CD4-positive, alpha-beta T cell treated with Interleukin-4 for 1 hour (primary cell): ENCODE measurements around the gene MAZ.
A peak's percentile ranks its signal among the peaks of the same experiment; 100 is the strongest.

Source experiments
- DNase-seq, 2 donors: peaks; one replicate each; pipeline ENCODE4 v3.0.0-alpha.2; 2020 to 2022

The MAZ gene

DNA sequence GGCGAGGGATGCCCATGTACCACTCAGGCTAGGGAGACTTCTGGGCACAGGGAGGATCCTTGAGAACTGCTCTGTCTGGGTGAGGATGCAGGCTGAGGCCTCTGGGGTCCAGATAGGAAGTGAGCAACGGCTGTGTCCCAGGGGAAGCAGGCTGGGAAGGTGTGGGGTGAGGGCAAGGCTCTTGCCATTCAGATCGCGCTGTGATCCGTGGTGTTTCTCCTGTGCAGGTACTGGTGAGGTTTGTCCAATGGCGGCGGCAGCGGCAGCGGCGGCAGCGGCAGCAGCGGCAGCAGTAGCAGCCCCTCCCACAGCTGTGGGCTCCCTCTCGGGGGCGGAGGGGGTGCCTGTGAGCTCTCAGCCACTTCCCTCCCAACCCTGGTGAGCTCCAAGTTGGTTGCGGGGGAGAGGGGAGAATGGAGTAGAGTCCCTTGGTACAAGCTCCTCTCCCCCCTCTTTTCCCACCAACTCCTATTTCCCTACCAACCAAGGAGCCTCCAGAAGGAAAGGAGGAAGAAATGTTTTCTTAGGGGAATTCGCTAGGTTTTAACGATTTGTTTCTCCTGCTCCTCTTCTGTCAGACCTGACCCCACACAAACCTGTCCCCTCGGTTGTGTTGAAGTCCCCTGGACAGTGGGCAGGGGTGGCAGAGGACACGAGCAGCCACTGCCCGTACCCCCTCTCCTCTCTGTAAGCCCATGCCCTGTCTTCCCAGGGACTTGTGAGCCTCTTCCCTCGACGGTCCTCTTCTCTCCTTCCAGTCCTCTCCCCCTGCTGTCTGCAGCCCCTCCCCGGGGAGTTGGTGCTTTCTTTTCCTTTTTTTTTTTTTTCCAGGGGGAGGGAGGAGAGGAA, 3.7 kb downstream of the MAZ start:
- peak in 1 of 2 donors; percentile 62 for DNase-seq

DNA sequence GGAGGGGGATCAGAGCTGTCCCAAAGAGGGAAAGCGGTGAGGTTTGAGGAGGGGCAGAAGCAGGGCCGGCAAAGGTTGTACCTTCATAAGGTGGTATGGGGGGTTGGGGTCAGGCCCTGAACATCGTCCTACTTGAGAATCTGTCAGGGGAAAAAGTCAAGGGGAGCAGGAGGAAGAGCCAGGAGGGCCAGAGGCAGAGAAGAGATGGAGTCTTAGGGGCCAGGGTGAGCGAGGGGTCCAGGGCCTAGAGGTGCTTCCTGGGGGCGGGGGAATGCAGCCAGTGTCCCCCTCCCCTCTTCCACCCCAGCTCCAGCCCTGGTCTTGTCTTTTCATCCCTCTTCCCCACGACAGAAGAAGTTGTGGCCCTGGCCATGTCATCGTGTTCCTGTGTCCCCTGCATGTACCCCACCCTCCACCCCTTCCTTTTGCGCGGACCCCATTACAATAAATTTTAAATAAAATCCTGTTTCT, 4.4 kb downstream of the MAZ start:
- DNase-seq, result no peak

DNA sequence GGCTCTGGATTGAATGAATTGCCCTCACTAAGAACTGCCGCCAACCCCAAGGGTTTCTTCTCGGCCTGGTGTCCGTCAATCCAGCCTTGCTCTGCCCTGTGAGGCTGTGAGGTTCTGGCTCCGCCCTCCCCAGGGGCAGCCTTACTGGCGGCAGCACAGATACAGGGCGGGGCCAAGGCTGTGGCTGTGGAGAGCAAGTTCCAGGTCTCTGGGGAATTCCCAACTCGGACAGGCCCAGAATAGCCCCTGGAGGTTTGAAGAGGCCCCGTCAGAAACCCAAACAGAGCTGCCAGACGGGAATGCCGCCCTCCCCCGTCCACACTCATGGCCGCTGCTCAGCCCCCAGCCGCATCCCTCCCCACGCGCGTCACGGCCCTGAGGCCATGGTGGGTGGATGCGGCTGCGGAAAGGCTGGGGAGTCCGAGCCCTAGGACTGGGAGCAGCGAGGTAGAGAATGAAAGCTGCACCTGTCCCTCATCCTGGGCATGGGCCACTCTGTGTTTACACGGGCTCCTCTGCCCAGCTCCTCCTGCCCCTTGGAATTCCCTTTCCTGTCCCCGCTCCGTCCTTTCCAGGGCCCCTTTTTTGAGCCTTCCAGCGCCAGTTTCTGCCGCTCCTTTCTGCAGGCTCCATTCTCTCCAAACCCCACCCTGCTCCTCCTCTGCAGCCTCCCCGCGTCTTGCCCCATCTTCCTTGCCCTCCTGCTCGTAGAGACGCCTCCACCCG, 5.0 kb downstream of the MAZ start:
- DNase-seq, result peak; percentile 82 to 85

DNA sequence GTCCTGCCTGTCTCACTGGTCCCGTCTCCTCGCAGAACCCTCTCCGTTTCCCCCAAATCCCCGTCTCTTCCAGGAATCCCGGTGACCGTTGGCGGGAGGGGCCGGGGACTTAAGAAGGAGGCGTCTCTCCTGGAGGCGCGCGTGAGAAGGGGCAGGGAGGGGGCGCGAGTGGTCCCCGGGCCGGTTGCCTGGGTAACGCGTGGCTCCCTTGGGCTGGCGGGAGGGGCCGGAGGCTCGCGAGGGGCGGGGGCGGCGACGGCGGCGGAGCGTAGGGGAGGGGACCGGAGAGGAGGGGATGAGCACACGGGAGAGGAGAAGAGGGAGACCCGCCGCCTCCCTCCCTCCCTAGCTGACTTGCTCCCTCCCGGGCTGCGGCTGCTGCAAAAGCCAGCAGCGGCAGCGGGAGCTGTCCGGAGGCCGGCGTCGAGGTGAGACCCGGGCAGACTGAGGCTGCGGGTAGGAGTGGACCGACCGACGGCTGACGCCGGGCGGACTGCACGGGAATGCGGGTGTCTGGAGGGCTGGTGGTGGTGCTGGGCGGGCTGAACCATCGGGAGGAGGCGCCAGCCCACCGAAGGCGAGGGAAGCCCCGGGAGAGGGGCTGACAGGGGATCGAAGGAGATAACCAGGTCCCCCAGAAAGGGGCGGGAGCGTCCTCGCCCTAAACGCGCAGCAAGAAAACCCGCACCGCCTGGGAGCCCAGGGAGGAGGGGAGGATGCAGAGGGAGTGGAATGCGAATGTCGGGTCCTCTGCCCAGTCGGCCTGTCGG, 5.8 kb downstream of the MAZ start, which contains the start of gene PRRT2:
Gene PRRT2, plus strand, starts transcription at position 298 of the 770 bp plus-strand sequence. CDS start 862 bp downstream, outside the sequence.
- DNase-seq, result peak; percentile 35 to 56

DNA sequence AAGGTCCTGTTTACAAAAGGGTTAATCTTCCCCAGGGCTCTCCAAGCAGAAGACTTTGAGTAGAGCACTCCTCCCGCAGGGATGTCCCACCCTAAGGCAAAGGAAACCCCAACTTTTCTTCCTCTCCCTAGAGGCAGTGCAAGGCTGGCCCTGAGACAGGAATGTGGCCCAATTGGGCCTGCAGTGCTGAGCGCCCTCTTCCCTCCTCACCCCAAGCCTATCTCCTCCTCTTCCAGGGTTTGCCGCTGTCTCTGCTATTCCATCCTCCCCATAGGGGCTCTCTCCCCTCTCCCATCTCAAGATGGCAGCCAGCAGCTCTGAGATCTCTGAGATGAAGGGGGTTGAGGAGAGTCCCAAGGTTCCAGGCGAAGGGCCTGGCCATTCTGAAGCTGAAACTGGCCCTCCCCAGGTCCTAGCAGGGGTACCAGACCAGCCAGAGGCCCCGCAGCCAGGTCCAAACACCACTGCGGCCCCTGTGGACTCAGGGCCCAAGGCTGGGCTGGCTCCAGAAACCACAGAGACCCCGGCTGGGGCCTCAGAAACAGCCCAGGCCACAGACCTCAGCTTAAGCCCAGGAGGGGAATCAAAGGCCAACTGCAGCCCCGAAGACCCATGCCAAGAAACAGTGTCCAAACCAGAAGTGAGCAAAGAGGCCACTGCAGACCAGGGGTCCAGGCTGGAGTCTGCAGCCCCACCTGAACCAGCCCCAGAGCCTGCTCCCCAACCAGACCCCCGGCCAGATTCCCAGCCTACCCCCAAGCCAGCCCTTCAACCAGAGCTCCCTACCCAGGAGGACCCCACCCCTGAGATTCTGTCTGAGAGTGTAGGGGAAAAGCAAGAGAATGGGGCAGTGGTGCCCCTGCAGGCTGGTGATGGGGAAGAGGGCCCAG, 6.7 kb downstream of the MAZ start:
- DNase-seq, result no peak

DNA sequence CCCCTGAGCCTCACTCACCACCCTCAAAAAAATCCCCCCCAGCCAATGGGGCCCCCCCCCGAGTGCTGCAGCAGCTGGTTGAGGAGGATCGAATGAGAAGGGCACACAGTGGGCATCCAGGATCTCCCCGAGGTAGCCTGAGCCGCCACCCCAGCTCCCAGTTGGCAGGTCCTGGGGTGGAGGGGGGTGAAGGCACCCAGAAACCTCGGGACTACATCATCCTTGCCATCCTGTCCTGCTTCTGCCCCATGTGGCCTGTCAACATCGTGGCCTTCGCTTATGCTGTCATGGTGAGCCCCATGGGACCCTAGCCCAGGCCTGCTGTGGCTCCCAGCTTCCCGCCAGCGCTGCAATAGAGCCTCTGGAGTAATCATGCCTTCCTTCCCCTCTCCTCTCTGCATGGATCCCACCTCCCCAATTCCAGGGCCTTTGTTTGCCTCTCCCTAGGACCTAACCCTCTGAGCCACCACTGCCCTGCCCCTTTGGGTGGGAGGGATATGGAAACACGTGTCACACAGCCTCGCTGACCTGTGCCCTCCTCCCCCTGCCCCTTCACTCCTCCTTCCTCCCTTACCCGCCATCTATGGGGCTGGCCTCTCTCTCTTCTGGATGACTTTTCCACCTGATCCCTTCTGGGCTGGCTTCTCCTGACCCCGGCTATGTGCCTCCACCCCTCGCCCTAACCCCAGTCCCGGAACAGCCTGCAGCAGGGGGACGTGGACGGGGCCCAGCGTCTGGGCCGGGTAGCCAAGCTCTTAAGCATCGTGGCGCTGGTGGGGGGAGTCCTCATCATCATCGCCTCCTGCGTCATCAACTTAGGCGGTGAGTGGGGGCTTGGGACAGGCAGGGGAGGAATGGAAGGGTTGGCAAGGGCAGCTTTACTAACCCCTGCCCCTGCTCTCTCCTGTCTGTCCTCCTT, 7.6 kb downstream of the MAZ start:
- no peak for DNase-seq

DNA sequence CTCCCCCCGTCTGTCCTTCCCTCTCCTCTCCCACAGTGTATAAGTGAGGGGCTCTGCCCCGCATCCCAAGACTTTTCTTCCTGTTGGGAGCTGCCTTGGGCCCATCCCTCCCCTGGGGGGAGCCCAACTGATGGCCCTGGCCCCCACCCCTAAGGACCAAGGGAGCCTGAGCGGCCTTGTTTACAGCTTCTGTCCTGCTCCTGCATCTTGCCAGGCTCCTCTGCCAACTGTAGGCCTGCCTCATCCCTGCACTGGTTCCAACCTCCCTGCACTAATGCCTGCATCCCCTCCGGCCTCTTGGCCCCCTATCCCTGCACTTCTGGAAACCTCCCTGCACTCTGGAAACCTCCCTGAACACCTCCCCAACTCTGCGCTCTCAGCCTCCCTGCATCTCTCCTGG, 8.3 kb downstream of the MAZ start:
- no peak for DNase-seq

DNA sequence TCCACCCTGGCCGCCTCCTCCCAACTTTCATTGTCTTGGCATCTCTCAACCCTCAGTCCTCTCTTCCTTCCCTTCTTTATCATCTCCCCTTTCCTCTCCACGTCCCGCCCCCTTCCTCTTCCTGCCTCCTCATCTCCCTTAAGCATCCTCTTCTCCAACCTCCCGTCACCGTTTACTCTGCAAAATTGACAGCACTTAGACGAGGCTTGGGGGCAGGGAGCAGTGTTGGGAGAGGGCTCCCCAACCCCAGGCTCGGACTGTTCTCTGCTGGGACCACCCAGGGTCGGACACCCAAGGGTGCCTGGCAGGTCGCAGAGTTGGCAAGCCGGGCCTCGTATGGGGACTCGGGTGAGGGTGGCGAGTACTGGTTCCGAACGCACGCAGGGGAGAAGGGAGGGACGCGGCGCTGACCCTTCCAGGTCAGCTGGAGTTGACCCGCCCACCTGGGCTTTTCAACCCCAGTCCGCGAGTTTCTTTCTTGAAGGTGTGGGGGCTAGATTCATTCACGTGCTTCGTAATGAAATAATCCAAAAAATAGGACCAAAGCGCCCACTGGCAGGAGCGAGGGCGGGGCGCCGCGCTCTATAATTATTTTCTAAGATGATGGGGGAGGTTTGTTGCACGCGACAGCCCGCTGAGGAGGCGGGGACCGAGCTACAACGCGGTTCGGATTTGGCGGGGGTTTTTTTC, 8.8 kb downstream of the MAZ start:
- no peak for DNase-seq

DNA sequence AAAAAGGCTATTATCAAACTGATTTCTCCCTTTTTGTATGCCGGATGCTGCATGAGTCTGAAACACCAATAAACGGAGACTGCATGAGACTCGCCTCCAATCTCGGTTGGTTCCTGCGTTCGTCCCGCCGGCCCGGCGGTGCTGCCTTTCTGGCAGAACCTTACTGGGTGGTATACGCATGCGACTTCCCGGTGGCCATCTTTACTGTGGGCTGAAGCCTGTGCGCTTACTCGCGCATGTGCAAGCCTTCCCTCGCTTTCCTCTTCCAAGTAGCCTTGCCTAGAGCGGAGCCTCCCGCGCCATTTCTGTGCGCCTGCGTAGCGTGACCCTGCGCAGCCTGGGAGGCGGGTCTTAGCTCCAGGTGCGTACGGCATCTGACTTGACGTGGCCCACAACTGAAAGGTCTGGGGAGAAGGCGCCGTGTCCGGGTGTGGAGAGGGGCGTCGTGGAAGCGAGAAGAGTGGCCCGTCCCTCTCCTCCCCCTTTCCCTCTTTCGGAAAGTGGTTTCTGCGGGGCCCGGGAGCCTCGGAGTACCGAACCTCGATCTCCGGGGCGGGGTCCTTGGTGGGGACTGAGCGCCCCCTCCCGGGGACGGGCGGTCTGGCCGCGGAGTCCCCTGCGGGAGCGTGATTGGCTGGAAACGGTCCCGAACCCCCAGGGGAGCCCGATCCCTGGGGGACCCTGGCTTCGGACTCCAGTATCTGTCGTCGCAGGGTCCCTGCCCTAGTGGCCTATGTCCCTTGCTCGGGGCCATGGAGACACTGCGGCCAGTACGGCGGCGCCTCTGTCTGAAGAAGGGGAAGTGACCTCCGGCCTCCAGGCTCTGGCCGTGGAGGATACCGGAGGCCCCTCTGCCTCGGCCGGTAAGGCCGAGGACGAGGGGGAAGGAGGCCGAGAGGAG, 9.7 kb downstream of the MAZ start, which contains the start of gene PAGR1:
Gene PAGR1, plus strand, starts transcription at position 360 of the 901 bp plus-strand sequence. Its CDS starts 374 bp downstream, at position 734.
- peak; percentile 100 for DNase-seq

DNA sequence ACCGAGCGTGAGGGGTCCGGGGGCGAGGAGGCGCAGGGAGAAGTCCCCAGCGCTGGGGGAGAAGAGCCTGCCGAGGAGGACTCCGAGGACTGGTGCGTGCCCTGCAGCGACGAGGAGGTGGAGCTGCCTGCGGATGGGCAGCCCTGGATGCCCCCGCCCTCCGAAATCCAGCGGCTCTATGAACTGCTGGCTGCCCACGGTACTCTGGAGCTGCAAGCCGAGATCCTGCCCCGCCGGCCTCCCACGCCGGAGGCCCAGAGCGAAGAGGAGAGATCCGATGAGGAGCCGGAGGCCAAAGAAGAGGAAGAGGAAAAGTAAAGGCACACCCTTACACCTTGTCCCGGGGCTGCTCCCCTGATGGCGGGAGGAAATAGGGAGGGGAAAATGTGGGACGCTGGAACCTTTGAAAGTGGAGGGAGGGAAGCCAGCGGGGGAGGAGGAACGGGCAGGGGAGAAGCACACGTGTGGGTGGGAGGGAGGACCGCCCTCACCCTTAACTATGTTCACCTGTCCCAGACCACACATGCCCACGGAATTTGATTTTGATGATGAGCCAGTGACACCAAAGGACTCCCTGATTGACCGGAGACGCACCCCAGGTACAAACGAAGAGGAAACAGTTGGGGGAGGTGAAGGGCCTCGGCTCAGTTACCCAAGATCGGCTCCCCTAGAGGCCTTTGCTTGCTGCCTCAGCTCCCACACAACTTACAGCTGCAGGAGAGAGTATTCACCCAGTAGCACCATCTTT, 10.5 kb downstream of the MAZ start:
- peak; percentile 43 to 50 for DNase-seq

DNA sequence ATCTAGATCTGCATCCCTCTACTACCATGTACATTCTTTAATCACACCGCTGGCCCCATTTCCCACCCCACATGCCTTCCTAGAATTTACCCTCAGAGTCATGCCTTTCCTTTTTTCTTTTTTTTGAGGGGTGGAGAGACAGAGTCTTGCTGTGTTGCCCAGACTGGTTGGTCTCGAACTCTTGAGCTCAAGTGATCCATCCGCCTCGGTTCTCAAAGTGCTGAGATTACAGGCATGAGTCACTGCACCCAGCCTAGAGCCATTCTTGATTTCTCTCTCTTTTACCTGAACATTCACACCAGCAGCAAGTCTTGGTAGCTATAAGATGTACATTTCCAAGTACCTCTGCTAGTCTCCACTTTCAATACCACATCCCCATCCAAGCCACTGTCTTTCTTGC, 11.8 kb downstream of the MAZ start:
- no peak for DNase-seq

DNA sequence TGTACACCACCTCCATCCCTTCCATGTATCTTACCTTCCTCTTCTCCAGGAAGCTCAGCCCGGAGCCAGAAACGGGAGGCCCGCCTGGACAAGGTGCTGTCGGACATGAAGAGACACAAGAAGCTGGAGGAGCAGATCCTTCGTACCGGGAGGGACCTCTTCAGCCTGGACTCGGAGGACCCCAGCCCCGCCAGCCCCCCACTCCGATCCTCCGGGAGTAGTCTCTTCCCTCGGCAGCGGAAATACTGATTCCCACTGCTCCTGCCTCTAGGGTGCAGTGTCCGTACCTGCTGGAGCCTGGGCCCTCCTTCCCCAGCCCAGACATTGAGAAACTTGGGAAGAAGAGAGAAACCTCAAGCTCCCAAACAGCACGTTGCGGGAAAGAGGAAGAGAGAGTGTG, 13.2 kb downstream of the MAZ start:
- DNase-seq, result no peak

DNA sequence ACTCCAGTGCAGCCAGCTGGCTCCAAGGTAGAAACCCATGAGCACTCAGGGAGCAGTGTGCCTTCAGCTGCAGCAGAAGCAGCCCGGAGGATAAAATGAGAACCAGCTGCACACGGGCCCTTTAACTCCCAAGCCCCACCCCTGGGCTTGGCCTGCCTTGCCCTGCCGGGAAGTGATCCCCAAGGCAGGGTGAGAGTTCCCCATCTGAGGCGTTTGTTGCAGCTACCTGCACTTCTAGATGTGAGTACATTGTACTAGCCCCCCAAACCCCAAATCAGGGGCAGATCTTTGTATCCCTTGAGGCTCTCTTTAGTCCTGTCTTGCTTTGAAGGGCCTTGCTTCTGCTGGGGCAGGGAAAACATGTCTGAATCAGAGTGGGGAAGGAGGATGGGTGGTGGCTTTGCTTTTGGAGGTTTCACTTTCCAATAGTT, 14.0 kb downstream of the MAZ start, which contains the start of gene MVP:
Gene MVP, plus strand, starts transcription at position 192 of the 431 bp plus-strand sequence. CDS start 10,088 bp downstream, outside the sequence.
- DNase-seq, result peak; percentile 46 to 50

DNA sequence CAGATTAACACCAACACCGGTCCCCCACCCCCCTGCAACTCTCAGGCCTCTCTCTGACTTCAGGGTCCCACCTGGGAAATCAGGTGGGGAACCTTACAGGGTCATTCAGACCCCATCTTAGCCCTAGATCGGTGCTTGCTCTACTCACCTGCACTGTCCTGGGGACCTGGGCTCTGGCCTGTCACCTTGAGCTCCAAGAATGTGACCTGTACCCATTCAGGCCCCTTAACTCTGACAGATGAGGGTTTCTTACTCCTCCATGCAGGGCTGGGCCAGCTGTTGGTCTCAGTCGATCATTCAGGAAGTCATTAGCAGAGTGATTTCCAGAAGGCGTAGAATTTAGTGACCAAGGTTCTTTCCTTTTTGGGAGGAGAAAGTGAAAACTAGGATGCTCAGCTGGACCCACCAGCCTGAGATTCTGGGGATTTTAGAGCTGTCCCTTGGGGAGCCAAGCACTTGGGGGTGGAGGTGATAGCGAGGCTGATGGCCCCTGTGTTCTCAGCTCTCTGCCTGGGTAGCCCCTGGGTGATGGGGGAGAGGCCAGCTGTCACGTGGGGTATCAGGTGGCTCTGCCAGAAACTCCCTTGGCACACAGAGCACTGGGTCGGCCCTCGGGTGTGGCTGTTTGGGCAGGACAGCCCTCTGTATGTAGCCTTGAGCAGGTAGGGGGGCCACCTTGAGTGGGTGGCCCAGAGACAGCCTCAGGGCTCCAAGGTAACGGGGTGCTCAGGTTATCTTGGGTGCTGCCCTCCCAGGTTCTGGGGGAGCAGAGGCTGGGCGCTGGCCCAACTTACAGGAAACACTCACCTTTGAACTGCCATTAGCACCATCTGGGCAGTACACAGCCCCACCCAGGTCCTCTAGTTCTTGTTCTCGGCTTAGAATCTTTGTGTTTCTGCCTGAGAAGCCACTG, 14.7 kb downstream of the MAZ start:
- peak; percentile 55 to 60 for DNase-seq

DNA sequence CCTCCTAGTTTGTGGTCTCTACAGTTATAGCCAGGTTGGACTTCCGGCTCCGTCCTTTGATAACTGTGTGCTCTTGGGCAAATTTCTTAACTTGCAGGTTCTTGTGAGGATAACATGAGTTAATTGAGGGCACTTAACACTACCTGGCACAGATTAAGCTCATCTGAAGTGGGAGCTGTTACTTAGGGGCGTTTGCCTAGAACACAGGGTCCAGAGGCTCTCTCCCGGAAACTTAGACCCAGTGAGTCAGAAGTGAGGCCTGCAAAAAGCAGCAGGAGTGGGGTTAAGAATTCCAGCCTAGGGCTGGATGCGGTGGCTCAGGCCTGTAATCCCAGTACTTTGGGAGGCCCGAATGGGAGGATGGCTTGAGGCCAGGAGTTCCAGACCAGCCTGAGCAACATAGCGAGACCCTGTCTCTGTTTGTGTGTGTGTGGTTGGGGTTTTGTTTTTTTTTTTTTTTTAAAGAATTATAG, 15.3 kb downstream of the MAZ start:
- no peak for DNase-seq

DNA sequence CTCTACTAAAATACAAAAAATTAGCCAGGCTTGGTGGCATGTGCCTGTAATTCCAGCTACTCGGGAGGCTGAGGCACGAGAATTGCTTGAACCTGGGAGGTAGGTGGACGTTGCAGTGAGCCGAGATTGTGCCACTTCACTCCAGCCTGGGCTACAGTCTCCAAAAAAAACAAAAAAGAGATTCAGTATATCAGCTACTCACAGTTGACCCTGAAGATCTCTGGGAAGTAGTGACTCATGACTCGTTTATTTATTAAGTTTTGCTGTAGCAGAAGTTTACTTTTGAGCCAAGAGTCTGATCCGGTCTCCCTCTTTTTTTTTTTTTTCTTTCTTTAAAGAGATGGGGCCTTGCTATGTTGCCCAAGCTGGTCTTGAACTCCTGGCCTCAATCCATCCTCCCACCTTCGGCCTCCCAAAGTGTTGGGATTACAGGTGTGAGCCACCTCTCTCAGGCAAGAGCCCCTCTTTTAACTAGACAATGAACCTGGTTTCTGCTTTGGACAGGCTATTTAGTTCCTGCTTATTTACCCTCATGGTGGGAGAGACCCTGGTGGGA, 18.3 kb downstream of the MAZ start:
- DNase-seq, result no peak
